GM18502 (cell line): ENCODE data around the gene PRR29.

Experiments used
- ATAC-seq: cut with Tn5 transposase; IDR thresholded peaks from one replicate; pipeline ENCODE4 v1.9.1; 2021; ENCODE audit warnings: mild to moderate bottlenecking; ENCODE audit not compliant: unreplicated experiment, poor library complexity

PRR29 gene

DNA sequence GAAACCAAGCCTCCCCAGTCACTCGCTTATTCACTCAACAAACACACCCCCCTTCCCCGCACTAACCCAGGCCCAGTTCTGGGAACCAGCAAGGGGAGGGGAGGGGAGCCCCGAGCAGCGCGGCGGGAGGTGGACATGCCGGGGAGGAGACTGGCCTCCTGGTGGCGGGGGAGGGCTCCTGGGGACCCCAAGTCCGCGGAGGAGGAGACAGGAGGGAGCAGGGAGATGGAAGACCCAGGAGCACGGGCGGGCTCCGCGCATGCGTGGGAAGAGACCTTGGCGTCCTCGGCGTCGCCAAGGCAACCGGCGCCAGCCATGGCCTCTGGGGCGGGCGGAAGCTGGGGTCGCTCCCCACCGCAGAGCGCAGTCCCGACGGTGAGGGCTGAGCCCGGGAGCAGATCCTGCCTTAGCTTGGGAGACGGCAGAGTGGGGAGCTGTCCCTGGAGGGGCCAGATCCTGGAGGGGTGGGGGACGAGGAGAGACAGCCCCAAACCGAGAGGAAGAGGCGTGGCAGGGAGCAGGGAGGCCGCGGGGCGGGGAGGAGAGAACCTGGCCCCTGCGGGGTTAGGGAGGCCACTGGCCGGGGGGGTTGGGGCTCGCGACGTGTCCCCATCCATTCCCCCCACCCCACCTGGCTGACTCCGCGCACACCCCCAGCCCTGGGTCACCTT is at the start of gene PRR29:
TSS of gene PRR29 (plus strand) at position 302 of the 671 bp plus-strand sequence. CDS start at position 316, 14 bp downstream.
- peak; percentile 72 for ATAC-seq

DNA sequence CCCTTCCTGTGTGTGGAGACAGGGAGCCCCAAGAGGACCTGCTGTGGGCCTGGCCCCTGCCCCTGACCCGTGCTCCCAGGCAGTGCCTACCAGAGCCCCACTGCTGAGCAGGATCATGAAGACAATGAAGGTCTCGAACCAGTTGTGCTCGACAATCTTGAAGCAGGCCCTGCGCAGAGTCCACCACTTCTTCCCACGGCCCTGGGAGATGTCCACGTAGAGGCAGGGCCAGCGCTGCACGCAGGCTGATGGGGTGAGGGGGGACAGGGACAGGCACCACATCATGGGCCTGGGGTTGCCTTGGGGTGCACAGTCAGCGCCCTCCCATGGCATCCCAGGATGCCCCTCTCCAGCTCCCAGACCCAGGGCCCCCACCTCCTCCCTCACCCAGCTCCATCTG is 49.6 kb upstream of the PRR29 start:
- no peak for ATAC-seq

DNA sequence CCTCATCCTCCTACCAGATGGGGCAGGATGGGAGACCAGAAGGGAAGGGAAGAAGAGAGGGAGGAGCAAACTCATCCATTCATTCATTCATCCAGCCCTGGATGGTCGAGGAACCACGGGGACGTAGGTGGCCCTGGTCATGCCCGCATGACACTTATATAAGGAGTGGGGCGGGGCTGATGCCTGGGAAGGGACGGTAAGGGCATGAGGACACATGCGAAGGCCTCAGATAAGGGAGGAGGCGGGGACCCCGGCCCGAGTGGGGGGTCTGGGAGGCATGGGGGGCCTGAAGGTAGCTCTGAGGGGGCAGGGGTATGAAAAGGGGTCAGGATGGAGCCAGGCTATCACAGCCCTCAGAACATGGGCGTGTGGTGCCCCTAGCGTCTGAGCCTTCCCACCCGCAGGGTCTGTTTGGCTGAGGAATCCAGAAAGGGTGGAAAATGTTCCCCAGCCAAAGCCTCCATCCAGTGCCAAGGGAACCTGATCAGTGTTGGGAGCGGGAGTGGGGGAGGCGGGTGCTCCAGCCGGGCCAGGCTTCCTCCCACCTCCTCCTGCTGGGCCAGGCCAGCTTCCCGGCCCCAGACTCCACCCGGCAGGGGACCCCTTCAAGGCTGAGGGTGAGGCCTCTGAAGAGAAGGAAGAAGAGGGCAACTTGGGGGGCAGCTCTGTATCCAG is 48.4 kb upstream of the PRR29 start:
- ATAC-seq, result no peak

DNA sequence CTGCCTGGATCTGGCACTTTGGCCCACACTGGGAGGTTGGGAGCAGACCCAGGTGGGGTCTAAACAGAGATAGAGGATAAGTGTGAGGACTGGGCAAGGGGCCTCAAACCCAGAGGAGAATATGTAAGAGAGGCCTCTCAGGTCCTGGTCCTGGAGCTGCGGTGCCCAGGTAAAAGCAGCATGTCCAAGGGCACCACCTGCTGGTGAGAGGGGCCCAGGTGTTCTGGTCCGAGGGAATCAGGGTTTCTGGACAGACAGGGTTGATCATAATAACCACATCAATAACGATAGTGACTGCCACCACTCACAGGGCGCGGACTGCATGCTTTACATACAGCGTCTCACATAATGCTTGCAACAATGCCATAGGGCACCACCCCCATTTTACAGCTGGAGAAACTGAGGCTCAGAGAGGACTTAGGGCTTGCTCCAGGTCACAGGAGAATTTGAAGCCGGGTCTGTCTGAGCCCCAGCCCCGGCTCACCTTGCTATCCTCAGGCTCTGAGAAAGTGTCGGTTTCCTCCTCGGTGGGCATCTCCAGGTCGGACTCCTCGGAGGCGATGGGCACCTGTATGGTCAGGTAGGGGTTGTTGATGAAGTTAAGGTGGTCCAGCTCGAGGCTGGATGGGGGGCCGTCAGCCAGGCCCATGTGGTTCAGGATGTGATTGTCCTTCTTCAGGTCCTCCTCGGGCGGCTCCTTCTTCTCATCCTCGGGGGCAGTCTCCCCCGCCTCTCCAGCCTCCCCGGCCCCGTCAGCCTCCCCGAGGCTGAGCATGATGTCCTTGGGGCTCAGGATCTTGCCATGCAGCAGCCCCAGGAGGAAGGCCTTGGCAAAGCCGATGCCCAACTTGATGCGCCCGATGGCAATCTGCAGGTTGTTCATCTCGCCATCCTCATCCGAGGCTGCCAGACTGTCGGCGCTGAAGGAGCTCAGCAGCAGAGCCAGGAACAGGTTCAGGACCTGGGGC is 46.9 kb upstream of the PRR29 start:
- ATAC-seq, result no peak

DNA sequence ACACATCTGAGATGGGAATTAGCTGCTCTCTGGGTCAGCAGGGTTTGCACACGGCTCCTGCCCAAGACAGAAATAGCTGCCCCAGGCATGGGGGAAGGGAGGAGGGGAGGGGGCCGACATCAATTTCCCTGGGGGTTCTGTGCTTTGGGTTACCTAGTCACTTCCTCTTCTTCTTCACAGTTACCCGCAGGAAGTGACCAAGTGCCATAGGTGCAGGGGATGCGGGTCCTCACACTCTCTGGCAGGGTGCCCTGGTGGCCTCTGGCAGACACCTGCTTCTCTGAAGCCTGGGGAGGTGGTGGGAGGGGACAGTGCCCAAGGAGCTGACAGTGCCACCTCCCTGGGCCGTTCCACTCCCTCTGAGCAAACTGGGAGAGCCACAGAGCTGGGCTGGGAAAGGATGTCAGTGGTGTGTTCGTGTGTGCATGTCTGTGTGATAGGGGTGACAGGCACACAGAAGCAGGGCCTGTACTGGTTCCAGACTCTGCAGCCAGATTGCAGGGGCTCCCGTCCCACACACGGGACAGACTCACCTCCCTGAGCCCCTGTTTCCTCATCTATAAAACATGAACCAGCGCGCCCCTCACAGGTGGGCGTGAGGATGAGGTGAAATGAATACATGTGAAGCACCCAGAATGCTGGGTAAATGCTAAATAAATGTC is 43.6 kb upstream of the PRR29 start:
- peak; percentile 65 for ATAC-seq

DNA sequence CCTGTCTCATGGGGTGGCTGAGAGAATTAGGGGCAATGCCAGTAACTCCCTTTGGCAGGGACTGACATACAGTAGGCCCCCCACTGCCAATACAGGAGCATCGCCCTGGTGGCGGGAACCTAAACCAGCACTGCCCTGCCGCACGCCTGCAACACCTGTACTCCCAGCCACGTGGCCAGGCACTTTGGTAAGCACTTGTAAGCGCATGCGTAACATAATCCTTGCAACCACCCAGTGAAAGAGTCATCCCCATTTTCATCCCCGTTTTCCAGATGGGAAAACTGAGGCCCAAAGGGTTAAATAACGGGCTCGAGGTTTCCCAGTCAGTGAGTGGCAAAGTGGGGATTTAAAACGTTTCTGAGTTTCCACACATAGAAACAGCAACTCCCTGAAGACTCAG is 42.9 kb upstream of the PRR29 start:
- ATAC-seq, result no peak

DNA sequence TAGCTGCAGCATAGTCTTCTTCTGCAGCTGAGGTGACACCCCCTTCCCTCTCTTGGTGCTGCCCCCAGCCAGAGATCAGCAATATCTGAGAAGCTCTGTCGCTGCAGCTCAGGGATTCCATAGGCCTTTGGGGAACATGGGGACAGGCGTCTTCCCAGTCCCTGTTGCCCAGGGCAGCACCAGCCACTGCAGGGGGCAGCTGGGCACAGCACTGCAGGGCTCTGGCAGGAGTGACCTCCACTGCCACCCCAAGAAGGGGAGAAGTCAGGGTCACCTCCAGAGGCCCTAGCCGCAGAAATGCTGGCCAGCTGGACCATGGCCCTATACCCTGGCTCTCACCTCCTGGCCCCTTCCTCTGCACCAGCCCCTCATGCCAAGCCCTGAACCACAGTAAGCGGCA is 42.4 kb upstream of the PRR29 start:
- ATAC-seq, result no peak

DNA sequence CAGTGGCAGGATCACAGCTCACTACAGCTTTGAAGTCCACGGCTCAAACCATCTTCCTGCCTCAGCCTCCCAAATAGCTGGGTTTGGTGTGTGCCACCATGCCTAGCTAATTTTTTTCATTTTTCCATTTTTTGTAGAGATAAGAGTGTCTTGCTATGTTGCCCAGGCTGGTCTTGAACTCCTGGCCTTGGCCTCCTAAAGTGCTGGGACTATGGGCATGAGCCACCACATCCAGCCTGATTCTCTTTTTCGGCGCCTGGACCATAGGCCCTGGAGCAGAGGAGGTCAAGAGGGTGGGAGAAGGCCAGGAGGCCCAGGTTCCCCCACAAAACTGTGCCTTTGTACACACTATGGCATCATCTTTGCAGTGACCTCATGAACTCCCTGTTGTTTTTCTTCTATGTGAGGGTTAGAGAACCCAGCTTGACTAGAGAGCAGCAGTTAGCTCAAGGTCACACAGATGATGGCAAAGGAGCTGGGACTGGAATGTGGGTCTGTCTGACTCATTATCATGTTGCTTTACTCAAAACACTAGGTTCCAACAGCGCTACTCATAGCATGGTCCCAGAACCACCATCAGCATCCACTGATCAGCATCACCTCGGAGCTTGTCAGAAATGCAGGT is 41.7 kb upstream of the PRR29 start:
- no peak for ATAC-seq

DNA sequence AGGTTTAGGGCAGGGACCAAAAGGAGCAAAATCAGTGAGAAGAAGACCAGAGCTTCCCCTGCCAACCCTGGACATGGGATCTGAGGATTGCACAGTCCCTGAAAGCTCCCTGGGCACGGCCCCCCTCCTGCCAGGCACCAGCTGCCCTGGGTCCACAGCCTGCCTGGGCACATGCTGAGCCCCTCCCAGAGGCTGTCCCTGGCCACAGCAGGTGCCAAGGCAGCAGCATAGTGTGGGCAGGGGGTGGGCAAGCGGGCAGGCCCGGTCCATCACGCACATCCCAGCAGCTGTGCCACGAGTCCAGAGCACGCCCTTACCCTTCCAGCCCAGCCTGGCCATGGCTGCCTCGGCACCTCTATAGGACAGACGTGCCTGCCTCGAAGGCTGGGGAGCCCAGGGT is 38.1 kb upstream of the PRR29 start:
- ATAC-seq, result no peak

DNA sequence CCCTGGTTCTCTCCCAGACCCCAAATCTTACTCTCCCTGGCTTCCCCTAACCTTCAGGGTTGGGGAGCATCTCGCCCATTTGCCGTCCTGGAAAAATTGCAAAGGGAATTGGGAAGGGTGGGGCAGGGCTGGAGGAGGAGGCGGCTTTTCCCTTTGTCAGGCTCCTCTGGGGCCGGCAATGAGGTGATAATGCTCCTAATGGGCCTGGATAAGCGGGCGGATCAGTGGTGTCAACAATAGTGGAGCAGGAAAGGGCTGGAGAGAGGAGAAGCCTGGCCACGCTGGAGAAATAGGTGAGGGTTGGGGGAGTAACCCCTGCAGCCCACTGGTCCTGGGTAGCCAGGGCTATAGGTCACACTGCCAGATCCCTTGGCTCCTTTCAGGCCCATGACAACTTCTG is 37.7 kb upstream of the PRR29 start:
- ATAC-seq, result no peak

DNA sequence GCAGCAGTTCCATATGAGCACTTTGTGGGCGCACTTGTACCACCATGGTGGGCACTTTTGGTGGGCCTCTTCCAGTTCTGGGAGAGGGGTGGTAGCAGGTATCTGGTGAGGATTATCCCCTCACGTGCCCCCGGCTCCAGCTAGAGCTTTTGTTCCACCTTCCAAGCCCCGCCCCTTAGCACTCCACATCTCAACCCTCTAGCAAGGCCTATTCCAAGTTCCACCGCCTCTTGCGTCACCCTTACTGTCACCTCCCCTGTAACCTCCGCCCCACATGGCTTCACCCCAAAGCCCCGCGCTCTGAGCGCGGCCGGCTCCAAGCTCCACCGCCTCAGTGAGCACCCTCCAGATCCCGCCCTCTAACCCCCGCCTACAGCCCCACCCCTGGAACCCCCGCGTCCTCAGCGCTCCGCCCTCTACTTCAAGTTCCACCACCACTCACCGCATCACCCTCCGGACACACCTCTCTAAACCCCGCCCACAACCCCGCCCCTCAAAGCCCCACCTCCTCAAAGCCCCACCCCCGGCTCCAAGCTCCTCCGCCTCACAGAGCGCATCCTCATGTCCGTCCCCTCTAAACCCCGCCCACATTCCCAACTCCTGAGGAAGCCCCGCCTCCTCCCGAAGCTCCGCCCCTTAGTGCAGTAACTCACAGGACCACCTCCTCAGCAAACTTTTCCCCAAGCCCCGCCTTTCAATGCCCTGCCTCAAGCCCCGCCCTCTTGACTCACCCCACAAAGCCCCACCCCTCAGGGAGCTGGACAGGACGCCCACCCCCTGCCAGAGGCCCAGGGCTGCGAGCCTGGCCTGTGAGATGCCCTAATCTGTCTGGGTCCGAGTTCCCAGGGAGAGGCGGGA is 36.6 kb upstream of the PRR29 start:
- ATAC-seq, result peak; percentile 57

DNA sequence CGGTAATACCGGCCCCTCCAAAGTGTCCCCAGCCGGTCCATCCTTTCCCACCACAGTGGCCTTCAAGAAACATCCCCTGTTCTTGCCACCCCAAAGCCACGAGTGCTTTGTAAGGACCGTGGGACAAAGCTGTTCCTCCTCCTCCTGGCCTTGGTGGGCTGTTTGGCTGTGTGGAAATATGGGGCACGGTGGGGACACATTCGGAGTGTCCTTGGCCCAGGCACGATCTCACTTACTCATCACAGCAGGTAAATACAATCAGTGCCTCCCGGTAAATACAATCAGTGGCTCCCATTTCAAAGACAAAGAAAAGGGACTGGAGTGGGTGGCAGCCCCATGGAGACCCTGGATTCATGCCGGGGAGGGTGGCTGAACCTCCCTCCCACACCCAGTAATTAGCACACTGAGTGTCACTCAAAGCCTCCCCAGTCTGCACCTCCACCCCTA is 35.8 kb upstream of the PRR29 start:
- no peak for ATAC-seq

DNA sequence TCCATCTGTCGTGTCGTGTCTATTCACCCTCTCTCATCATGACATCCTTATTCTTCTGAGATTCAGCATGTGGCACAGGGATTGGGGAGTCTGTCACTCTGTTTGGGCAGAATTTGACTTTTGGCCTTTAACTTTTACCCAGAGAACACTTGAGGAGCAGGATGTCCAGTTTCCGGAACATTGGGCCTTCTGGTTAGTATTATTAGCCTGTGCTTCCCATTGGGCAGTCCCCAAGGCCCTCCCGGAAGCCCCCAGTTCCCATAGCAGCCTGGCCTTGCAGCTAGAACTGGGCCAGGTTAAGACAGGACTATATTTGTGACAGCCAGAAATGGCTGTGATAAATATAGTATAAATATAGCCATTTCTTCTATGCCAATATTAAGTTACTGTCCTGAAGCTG is 35.0 kb upstream of the PRR29 start:
- no peak for ATAC-seq

DNA sequence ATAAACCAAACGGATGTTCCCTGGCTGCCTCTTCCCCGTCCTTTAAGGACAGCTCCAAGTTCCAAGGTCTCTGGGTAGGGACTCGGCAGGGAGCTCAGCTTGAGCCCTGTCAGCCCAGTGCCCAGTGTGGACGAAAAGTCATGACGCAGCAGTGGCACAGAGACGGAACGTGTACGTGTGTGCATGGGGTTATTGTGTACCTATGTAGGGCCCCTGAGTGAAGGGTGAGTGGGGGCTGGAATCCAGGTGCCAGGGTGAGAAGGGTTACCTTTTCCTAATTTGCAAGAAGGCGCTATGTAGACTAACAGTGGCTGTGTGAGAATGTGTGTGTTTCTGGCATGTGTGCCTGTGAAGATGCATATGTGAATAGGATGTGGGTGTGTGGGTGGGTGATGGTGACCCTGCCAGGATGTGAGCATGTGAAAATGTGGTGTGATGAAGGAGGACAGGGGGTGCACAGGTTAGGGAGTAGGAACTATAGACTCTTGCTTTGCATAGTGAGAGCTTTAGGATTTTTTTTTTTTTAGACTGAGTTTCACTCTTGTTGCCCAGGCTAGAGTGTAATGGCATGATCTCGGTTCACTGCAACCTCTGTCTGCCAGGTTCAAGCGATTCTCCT is 31.4 kb upstream of the PRR29 start:
- ATAC-seq, result peak; percentile 50

DNA sequence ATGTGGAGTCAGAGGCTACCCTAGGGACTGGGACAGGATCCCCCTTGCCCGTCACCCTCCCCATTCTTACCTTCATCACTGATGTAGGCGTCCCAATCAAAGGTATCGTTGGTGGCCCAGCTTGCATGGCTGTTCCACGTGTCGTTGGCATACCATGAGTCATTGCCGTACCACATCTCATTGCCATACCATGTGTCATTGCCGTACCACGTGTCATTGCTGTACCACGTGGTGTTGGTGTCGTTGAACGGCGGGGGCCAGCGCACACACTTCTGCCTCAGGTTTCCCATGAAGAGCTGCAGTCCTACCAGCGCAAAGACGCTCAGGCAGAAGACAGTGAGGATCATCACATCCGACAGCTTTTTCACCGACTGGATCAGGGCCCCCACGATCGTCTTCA is 30.2 kb upstream of the PRR29 start:
- ATAC-seq, result no peak

DNA sequence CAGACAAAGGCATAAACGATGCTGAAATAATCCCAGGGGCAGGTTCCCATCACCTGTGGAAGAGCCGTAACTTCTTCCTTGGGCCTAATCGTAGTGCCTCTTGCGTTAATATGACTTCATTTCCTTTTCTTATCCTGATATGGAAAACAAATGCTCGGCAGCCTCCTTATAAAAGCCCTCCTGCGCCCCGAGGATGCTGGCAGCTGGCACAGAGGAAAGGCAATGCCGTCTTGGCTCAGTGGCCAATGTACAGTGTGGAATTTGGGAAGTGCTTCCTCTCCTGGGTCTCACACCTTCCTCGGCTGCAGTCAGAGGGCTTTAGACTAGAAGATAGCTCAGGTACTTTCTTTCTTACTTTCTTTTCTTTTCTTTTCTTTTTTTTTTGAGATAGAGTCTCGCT is 28.9 kb upstream of the PRR29 start:
- ATAC-seq, result no peak

DNA sequence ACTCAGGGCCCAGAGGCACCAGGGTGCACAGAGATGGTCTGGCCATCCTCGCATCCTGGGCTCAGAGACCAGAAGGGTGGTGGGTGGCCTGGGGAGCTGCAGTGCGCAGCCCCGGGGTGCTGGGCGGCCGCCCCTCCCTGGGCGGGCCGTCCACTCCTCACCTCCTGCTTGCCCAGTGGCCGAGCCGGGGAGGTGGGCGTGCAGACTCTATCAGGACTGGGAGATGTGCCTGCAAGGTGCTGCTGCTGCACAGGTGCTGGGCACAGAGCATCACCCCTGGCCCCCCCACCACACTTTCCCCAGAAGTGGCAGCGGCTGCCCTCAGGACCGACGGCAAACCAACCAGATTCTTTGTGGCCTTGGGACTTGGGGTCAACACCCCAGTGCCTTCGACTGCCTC is 25.4 kb upstream of the PRR29 start, which contains the start of gene SCN4A:
TSS of gene SCN4A (minus strand) at position 123 of the 400 bp plus-strand sequence. CDS start at position 46, 77 bp downstream.
- ATAC-seq, result no peak

DNA sequence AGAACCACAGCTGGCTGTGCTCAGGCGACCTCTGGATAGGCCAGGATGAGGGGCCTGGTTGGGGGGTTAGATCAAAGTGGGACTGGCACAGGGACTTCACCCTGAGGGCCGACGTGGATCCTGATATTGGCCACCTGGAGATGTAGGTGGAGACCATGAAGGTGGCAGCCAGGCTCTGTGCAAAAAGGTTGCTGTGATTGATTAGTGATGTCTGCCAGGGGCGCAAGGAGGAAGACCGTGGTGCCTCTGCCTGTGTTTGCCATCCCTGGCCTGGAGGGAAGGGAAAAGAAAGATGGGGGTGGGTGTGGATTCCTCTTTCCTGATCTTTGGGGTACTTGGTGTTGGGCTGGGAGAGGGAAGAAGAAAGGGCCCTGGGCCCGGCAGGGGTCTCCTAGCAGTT is 24.9 kb upstream of the PRR29 start:
- no peak for ATAC-seq
